ENCODE results near the gene WBP2NL. TPM values are rescaled to one million over a fixed set of nuclear protein-coding genes. Genes with fewer than 3 reads are reported as not detected.
"Not testable (repeated sequence)": the region's sequence is repeated elsewhere in the genome, so short reads cannot be mapped to it uniquely, and the experiment has no call there.

Gene WBP2NL
- not detected in 2 replicates for total RNA-seq (2014; rRNA removed; shearing (Covaris generic))

DNA sequence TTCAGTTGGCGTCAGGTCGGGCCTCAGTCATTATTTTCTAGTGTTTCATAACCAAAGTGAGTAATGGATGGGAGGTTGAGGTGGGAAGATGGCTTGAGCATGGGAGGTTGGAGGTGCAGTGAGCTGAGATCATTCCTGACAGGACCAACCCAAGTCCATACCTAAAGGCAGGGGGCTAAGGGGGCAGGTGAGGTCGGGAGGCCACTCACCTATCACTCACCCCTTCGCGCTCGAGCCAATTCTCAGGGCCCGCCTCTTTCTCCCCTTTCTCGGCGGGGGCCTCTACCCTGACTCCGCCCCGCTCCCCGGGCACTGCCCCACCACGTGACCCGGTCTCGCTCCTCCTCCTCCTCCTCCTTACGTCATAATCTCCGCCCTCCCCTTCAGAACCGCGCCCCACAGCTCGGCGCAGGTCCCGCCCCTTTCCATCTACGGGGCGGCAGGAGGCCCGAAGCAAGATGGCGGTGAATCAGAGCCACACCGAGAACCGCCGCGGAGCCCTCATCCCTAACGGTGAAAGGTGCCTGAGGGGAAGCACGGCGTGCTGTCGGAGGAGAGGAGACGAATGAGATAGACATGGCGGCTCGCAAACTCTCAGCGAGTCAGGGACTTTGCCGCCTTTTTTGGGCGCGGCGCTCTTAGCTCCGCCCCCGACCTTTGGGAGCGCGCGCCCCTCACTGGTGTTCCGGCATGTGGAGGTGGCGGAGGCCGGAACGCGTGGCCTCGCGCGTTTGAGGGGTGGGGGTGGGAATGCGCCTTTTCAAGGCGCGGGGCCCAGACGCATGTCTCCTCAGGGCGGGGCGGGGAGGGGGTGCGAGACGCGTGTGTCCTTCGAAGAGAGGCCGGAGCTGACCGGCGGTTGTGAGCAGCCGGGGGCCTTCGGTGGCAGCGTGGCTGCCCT, at the start of gene WBP2NL:
Gene WBP2NL (plus strand): TSS at position 428 of the 901 bp plus-strand sequence. CDS start 31 bp downstream, at position 459.
- H3K27me3 ChIP-seq (ENCODE audit: control insufficient read depth, insufficient read depth, low read length), result no peaks in the 10 kb centered on the region
- H3K36me3 ChIP-seq (replicated peaks; ENCODE audit: control insufficient read depth, insufficient read depth, low read length), result peaks cover 5% of the 10 kb centered on the region
- no peak within 1 kb of the TSS for H3K4me3 ChIP-seq (ENCODE audit: insufficient read depth, low read depth, low read length)
- peak; percentile 69 for DNase-seq

DNA sequence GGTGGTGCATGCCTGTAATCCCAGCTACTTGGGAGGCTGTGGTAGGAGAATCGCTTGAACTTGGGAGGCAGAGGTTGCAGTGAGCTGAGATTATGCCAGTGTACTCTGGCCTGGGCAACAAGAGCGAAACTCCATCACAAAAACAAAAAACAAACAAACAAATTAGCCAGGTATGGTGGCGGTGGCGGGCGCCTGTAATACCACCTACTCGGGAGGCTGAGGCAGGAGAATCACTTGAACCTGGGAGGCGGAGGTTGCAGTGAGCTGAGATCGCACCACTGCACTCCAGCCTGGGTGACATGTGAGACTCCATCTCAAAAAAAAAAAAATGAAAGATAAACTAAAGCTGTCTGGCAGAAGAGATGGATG, 49.7 kb upstream of the WBP2NL start:
- not testable (repeated sequence) for H3K36me3 ChIP-seq (replicated peaks; ENCODE audit: control insufficient read depth, insufficient read depth, low read length); H3K4me3 ChIP-seq (ENCODE audit: insufficient read depth, low read depth, low read length); DNase-seq; H3K27me3 ChIP-seq (ENCODE audit: control insufficient read depth, insufficient read depth, low read length)

DNA sequence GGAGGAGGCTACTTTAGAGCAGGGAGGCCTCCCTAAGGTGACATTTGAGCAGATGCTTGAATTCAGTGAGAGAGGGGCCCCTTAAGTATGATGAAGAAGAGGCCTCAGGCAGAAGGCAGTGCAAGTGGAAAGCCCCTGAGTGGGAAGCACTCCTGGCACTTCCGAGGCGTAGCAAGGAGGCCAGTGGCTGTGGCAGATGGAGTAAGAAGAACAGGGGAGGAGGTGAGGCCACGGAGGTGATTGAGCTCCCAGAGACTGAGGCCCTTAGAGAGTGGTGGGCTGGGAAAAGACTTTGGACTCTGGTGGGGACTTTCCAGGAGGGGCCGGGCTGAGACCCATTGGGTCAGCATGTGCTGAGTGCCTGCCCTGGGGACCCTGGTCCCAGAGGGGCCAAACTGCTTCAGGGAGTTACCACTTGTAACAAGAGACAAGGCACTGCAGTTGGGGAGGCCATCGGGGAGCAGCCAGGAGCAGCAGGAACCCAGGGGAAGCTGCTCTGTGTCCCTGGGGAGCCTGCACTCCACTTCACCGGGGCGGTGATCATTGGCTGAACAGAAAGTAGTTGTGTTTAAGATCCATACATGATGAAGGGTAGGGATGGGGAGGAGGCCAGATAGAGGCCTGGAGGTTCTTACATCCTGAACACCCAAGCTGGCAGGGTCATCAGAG, 49.2 kb upstream of the WBP2NL start:
- no peak overlapping the region for H3K4me3 ChIP-seq (ENCODE audit: insufficient read depth, low read depth, low read length)
- DNase-seq, result no peak
- H3K36me3 ChIP-seq (replicated peaks; ENCODE audit: control insufficient read depth, insufficient read depth, low read length), result peaks cover 8% of the 10 kb centered on the region
- H3K27me3 ChIP-seq (ENCODE audit: control insufficient read depth, insufficient read depth, low read length), result no peaks in the 10 kb centered on the region

GRCh38 chr22:41951898-41952474, 46.6 kb upstream of the WBP2NL start, which contains the start of gene SMIM45:
Gene SMIM45, plus strand, starts transcription at chr22:41952150.
- peak; percentile 87 for DNase-seq
- no peaks in the 10 kb centered on the region for H3K36me3 ChIP-seq (replicated peaks; ENCODE audit: control insufficient read depth, insufficient read depth, low read length)
- no peaks in the 10 kb centered on the region for H3K27me3 ChIP-seq (ENCODE audit: control insufficient read depth, insufficient read depth, low read length)
- H3K4me3 ChIP-seq (ENCODE audit: insufficient read depth, low read depth, low read length), result no peak within 1 kb of the TSS

DNA sequence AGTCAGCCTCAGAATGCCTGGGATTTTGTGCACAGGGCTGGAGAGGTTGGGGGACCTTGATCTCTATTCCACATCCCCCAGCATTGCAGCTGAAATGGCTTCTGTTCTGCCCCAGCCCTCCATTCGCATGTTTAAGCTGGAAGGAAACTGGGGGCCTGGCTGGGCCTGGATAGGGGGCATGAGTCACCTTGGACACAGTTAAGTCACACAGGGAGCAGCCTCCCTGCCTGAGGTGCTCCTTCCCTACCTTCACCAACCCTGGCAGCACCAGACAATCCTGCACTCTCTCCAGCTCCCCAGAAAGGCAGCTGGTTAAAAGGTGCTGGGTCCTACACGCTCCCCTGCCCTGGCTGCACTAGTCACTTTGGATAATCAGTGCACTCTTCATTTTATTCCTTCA, 45.9 kb upstream of the WBP2NL start:
- DNase-seq, result no peak
- Histone ChIP-seq H3K36me3 (replicated peaks; ENCODE audit: control insufficient read depth, insufficient read depth, low read length) (no peaks in the 10 kb centered on the region), H3K27me3 (ENCODE audit: control insufficient read depth, insufficient read depth, low read length) (no peaks in the 10 kb centered on the region; the same call in 1 of the 2 replicates), H3K4me3 (ENCODE audit: insufficient read depth, low read depth, low read length) (no peak overlapping the region)

DNA sequence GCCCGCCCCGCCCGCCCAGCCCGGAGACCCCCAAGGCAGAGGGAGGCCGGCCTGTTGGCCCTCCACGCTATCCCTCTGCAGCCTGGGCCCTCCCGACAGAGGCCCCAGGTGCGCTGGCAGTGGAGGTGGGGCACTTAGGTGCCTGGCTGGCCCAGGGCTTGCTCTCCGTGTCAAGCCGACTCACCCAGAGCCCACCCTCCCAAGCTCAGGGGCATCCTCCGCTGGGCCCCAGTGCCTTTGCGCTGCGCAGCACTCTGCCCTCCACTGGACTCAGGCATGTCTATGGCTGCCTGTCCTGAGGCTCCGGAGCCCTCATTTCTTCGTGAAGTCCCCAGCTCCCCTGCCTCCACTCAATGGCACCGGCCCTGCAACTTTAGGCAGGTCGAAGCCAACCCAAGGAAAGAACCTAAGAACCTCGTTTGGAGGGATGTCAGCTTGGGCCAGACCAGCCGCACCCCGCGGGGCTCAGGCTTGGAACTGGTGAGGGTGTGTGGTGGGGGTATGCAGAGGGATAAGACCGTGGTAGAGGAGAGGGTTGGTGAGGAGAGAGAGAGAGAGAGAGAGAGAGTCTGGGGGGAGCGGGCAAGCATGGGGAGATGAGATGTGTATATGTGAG, 40.5 kb upstream of the WBP2NL start:
- peak overlapping the region; percentile 32; the same call in 1 of the 2 replicates for H3K4me3 ChIP-seq (ENCODE audit: insufficient read depth, low read depth, low read length)
- H3K27me3 ChIP-seq (ENCODE audit: control insufficient read depth, insufficient read depth, low read length), result no peaks in the 10 kb centered on the region; the same call in 1 of the 2 replicates
- H3K36me3 ChIP-seq (replicated peaks; ENCODE audit: control insufficient read depth, insufficient read depth, low read length), result no peaks in the 10 kb centered on the region
- no peak for DNase-seq

DNA sequence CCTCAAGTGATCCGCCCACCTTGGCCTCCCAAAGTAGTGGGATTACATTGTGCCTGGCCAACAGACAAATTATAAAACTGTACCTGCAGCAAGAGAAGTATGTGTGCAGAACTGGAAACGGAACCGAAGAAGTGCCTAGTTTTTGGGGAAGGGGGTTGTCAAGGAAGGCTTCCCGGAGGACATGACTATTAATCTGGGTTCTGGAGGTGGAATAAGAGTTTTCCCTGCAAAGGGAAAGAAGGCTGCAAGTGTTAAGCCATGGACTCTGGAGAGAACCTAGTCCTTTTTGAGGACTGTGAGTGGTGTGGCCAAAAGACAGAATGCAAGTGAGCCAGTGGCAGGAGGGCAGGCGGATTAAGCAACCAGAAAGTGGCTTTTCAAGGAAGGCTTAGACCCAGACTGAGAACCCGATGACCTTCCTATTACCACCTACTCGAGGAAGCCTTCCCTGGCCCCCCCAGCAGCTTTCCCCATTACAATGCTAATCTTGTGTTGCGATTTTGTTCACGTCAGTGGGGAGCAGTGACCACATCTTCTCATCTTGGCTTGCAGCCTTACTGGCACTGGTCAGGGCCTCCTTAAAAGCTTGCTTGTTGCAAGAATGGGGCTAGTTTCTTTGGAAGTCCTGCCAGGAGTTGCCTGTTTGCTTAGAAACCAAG, 35.0 kb upstream of the WBP2NL start:
- DNase-seq, result no peak
- no peaks in the 10 kb centered on the region for H3K27me3 ChIP-seq (ENCODE audit: control insufficient read depth, insufficient read depth, low read length)
- H3K4me3 ChIP-seq (ENCODE audit: insufficient read depth, low read depth, low read length), result no peak overlapping the region
- no peaks in the 10 kb centered on the region for H3K36me3 ChIP-seq (replicated peaks; ENCODE audit: control insufficient read depth, insufficient read depth, low read length)

GRCh38 chr22:41964112-41964491, 34.5 kb upstream of the WBP2NL start:
- DNase-seq, result no peak
- Histone ChIP-seq H3K4me3 (ENCODE audit: insufficient read depth, low read depth, low read length) (no peak overlapping the region), H3K36me3 (replicated peaks; ENCODE audit: control insufficient read depth, insufficient read depth, low read length) (no peaks in the 10 kb centered on the region), H3K27me3 (ENCODE audit: control insufficient read depth, insufficient read depth, low read length) (no peaks in the 10 kb centered on the region)

DNA sequence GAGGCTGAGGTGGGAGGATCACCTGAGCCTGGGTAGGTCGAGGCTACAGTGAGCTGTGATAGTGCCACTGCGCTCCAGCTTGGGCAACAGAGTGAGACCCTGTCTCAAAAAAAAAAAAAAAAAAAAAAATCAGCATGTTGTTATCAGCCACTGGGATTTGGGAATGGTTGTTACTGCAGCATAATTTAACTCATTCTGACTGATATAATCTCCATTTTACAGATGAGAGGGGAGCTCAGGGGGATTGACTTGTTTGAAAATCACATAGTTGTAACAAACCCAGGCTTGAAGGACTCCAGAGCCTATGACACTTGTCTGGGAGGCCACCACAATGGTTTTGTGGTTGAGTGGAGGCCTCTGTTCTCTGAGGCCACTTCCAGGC, 32.4 kb upstream of the WBP2NL start:
- H3K4me3 ChIP-seq (ENCODE audit: insufficient read depth, low read depth, low read length), result no peak overlapping the region
- DNase-seq, result no peak
- H3K27me3 ChIP-seq (ENCODE audit: control insufficient read depth, insufficient read depth, low read length), result peaks cover 1% of the 10 kb centered on the region; the same call in 1 of the 2 replicates
- no peaks in the 10 kb centered on the region for H3K36me3 ChIP-seq (replicated peaks; ENCODE audit: control insufficient read depth, insufficient read depth, low read length)

GRCh38 chr22:41966607-41967240, 31.9 kb upstream of the WBP2NL start:
- no peaks in the 10 kb centered on the region for H3K36me3 ChIP-seq (replicated peaks; ENCODE audit: control insufficient read depth, insufficient read depth, low read length)
- no peak overlapping the region for H3K4me3 ChIP-seq (ENCODE audit: insufficient read depth, low read depth, low read length)
- peaks cover 1% of the 10 kb centered on the region; the same call in 1 of the 2 replicates for H3K27me3 ChIP-seq (ENCODE audit: control insufficient read depth, insufficient read depth, low read length)
- DNase-seq, result peak; percentile 69

DNA sequence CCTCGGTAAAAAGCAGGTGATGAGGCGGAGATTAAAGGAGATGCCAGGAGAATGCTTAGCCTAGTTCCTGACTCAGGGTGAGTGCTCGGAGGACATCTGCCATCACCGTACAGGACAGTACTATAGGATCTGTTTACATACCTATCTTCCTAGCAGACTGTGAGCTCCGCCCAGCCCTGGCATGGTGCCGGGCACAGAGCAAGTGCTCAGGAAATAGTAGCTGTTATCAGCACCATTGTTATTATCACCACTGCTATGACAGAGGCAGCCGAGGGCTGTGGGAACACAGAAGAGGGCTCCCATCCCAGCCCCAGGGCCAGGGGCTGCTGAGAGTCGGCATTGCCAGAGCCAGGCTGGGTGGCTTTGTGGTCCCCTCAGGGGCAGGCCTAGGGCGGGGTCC, 30.0 kb upstream of the WBP2NL start:
- no peak for DNase-seq
- Histone ChIP-seq H3K4me3 (ENCODE audit: insufficient read depth, low read depth, low read length) (no peak overlapping the region), H3K36me3 (replicated peaks; ENCODE audit: control insufficient read depth, insufficient read depth, low read length) (no peaks in the 10 kb centered on the region), H3K27me3 (ENCODE audit: control insufficient read depth, insufficient read depth, low read length) (peaks cover 4% of the 10 kb centered on the region; the same call in 1 of the 2 replicates)

DNA sequence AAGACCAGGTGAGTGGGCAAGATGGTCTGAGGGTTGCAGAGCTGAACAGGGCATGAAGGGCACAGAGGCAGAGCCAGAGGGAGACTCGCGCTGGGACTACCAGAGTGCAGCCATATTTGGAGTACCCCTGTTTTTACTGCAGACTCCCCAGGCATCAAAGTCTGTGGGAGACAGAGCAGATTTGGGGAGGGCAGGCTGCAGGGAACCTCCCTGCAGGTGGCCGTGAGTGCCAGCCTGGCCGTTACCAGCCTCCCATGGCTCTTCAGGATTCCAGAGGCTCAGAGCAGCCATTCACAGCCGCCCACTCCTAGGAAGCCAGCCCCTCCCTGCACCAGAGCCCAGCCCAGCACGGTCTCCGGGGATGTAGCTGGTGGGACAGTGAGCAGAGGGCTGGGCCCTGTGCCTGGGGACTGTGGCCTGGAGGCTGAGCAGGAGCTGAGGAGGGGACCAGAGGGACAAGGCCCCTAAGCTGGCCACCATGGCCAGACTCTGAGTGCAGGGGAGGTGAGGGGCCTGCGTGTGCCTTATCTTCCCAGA, 29.4 kb upstream of the WBP2NL start, which contains the start of gene SEPTIN3:
Gene SEPTIN3 (plus strand): TSS at position 334 of the 537 bp plus-strand sequence. CDS start 2,050 bp downstream, outside the sequence.
- Histone ChIP-seq H3K27me3 (ENCODE audit: control insufficient read depth, insufficient read depth, low read length) (peaks cover 4% of the 10 kb centered on the region; the same call in 1 of the 2 replicates), H3K36me3 (replicated peaks; ENCODE audit: control insufficient read depth, insufficient read depth, low read length) (no peaks in the 10 kb centered on the region), H3K4me3 (ENCODE audit: insufficient read depth, low read depth, low read length) (no peak within 1 kb of the TSS)
- DNase-seq, result peak; percentile 81

GRCh38 chr22:41970601-41971000, 28.0 kb upstream of the WBP2NL start:
- DNase-seq, result no peak
- H3K4me3 ChIP-seq (ENCODE audit: insufficient read depth, low read depth, low read length), result no peak overlapping the region
- H3K27me3 ChIP-seq (ENCODE audit: control insufficient read depth, insufficient read depth, low read length), result peaks cover 12% of the 10 kb centered on the region
- H3K36me3 ChIP-seq (replicated peaks; ENCODE audit: control insufficient read depth, insufficient read depth, low read length), result no peaks in the 10 kb centered on the region

Measured in H7 (cell line).